H4 (cell line): ENCODE measurements around the gene PACS2. TPM values are rescaled to one million over a fixed set of nuclear protein-coding genes. Genes with fewer than 3 reads are reported as not detected.

ENCODE experiments used
- DNase-seq: peaks from one replicate; pipeline ENCODE4 v3.0.0-alpha.2; 2015; ENCODE audit warnings: low spot score
- total RNA-seq: library from RNA; depleted of rRNA; stranded (reverse); fragments of >200 nt; shearing (Covaris generic); gene quantifications from 2 replicates; pipeline ENCODE4 v1.2.3, GENCODE V29; 2014

Gene PACS2
- total RNA-seq, 1 experiment from 2014 or later, result 12.6 TPM

DNA sequence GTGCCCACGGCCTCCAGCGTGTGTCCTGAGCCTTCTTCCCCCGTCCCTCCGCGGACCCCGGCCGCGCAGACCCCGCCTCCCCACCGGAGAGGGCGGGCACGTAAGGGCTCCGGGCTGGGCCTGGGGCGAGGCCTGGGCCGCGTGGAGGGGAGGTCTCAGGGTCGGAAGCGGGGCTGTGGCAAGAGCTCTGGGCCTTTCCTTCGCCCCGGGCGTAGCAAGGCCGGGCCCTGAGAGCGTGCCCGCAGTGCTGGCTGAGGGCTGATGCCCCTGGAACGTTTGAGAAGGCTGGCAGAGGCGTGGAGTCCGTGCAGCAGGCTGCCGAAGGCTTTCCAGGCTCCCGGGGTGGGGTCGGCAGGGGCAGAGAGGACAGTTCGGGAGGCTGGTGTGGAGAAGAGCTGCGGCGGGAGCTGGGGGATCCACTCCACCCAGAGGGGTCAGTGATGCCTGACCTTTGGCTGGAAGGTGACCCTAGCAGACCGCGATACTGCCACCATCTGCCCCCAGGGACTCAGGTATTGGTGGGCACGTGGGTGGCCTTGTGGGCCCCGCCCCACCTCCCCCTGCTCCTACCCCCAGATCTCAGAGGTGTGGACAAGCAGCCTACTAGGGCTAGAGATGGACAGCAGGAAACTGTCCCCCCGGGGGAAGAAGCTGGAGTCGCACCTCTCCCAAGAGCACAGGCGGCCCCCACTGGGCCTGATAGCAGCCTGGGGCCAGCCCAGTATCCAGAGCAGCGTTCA, 84.3 kb downstream of the PACS2 start:
- DNase-seq, result no peak

DNA sequence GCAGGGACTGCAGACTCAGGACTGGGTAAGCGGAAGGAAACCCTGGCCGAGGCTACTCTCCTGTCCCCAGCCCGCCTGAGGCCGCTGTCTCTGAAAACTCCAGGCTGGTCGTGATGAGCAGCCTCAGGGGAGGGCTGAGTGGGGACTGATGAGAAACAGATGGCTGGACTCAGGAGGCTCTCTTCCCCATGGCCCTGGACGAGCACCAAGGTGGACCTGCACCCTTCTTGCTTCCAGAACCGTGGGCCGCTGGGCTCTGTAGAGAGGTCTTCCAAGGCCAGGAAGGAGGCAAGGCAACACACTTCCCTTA, 84.9 kb downstream of the PACS2 start:
- DNase-seq, result no peak

DNA sequence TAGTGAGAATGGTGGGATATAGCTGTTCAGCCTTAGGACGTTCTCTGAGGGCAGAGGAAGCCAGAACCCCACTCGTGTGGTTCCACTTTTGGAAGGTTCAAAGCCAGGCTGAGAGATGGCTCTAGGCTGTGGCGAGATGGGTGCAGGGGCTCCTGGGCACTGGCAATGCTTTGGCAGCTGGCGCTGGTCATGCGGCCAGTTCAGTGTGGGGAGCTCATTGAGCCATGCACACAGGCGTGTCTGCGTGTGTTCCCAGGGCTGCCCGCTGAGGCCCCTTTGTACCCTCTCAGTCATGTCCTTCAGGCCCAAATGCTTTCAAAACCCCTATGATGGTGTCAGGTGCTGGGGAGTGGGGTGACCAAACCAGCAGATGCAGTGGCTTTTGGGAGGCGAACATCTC, 85.5 kb downstream of the PACS2 start:
- no peak for DNase-seq

DNA sequence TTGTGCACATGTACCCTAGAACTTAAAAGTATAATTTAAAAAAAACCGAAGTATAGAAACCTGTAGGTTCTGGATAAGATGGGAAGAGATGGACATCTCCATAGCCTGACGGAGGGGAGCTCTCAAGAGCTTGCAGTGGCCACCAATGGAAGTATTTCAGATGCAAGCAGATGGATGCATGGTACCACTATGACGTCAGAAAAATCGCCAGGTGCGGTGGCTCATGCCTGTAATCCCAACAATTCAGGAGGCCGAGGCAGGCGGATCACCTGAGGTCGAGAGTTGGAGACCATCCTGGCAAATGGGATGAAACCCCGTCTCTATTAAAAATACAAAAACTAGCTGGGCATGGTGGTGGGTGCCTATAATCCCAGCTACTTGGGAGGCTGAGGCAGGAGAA, 87.2 kb downstream of the PACS2 start:
- no peak for DNase-seq

DNA sequence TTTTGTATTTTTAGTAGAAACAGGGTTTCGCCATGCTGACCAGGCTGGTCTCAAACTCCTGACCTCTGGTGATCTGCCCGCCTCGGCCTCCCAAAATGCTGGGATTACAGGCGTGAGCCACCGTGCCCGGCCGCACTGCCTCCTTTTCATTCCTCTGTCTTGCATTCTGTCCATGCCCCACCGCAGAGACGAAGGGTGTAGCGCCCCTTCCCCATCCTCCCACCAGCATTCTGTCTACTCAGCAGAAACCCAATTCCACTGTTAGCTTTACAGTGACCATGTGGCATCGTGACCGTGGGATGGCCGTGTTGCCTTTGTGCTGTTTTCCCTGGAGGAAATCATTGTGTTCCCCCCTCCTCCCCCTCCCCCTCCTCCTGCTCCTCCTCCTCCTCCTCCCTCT, 94.0 kb downstream of the PACS2 start:
- no peak for DNase-seq

DNA sequence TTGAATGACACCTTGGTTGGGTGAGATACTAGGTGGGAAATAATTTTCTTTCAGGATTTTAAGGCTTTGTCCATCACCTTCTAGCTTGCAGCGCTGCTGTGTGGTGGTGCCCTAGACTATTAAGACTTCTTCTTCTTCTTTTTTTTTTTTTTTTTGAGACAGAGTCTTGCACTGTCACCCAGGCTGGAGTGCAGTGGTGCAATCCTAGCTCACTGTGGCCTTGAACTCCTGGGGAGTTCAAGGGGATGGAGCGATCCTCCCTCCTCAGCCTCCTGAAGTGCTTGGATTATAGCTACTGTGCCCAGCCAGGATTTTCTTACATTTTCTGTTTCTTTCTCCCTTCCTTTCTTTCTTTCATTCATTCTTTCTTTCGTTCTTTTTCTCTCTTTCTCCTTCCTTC, 94.8 kb downstream of the PACS2 start:
- no peak for DNase-seq

DNA sequence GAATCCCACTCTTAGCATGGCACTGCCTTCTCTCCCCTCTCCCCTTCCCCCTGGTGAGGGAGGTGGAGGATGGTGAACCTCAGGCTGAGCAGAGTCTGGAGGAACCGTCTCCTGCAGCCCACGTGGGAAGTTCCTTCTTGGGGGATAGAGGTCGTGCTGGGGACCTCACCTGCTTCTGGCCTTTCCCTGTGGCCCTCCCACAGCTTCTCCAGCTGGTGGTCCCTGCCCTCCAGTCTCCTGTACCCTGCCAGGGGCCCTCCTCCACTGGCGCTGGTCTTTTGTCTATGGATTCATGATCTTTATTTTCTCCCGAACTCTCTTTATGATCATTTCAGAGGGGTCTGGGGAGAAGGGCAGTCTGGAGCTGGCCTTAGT, 96.1 kb downstream of the PACS2 start:
- DNase-seq, result no peak

DNA sequence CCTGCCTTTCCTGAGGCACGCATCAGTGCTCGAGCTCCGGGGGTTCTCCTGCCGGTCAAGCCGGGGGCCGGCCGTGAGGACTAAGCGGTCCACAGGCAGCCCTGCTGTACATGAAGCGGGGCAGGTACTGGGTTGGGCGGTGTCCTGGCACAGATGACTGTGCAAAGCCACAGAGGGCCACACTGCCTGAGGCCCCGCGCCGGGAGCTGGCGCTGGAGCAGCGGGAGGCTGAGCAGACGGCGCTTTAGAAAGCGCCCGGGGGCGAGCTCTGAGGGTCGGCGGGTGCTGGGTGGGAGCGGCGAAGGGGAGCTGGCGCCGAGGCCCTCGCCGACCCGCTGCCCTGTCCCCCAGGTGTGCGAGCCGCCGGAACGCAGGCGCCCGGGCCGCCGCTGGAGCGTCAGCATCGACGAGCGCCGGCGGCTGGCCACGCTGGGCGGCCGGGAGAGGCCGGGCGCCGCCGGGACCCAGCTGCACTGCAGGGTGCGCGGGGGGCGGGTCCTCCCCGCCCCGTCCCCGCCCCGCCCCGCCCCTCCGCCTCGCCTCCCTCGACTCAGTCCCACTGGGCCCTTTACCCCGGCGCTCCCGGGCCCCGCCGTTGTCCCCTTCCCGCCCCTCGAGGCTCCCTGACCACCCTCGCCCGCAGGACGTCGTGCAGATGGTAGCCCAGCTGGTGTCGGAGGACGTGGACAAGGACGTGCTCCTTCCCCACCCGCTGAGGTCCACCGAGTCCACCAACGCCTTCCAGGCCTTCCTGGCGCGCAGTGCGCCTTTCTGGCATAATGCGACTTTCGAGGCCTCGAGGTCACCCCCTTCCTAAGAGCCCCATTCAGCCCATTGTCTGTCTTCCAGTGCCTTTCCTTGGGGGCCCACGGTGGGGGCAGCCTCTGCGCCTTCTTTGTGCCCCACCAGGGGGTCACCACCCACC, 96.7 kb downstream of the PACS2 start:
- DNase-seq, result no peak

DNA sequence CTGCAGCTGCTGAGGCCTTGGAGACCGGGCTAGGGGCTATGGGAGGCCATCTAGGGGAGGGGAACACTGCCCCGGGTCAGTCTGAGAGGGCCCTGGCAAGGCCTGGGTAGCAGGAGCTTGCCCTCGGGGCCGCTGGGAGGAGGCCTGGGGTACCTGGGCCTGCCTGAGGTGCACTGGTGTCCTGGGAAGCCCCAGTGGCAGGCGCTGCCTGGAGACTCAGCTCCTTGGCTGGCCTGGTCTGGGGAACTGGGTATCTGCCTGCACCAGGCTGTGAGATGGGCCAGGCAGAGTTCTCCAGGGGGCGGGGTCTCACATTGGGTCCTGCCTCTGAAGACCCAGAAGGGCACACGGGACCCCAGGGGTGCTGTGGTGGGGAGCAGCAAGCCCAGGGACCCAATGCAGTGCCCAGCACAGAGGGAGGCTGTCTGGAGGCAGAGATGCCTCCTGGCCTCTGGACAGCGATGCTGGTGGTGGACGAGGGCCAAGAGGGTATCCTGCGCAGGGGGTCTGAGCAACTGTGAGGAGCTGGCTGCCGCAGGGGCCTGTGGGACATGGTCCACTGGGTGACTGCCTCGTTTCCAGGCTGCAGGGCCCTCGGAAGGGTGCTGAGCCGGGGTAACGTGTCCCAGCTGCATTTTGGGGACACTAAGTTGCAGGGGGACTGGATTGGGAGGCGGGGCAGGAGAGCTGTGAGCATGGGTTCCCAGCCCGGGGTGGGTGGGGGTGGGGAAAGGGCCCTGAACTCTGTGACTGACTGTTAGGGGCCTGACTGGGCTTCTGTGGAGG, 97.6 kb downstream of the PACS2 start:
- no peak for DNase-seq

DNA sequence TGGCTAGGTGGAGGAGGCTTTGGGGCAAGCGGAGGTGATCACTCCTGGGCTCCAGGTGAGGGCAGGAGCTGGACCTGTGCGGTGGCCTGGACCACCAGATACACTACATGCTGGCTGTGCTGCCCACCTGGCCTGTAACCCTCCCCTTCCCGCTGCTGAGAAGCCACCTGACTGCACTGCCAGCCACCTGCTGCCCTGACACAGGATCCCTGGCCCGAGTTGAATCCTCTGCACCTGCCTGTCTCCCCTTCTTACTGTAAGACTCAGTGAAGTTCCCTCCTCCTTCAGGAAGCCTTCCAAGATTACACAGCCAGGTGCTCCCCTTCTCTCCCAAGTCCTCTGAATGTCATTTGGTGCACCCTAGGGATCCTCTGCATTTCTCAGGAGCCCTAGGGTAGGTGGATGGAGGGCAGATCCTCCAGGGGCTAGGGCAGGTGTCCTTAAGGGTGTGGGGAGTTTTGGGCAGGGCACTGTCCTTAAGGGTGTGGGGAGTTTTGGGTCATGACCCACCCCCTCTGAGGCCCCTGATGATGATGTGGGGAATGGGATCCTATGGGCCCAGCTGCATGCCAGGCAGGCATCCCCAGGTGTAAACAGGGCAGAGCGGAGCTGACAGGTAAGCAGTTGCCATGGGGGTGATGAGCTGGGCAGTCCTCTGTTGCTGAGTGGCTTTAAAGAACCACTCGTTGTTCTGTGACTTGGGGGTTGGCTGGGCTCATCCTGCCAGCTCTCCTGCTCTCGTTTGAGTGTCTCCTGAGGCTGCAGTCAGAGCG, 98.4 kb downstream of the PACS2 start:
- DNase-seq, result no peak

DNA sequence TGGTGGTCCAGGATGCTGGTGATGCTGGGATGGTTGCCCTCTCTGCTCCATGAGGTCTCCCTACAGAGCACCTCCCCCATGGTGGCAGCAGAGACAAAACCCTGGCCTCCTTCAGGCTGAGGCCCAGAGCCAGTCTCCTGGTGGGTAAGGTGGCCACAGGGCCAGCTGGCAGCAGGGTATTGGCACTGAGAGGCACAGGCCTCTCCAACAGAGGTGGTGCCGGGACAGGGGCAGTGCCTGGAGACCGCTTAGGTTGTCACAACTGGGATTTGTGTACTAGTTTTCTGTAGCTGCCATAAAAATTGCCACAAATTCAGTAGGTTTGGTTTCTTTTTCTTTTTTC, 99.0 kb downstream of the PACS2 start:
- no peak for DNase-seq

DNA sequence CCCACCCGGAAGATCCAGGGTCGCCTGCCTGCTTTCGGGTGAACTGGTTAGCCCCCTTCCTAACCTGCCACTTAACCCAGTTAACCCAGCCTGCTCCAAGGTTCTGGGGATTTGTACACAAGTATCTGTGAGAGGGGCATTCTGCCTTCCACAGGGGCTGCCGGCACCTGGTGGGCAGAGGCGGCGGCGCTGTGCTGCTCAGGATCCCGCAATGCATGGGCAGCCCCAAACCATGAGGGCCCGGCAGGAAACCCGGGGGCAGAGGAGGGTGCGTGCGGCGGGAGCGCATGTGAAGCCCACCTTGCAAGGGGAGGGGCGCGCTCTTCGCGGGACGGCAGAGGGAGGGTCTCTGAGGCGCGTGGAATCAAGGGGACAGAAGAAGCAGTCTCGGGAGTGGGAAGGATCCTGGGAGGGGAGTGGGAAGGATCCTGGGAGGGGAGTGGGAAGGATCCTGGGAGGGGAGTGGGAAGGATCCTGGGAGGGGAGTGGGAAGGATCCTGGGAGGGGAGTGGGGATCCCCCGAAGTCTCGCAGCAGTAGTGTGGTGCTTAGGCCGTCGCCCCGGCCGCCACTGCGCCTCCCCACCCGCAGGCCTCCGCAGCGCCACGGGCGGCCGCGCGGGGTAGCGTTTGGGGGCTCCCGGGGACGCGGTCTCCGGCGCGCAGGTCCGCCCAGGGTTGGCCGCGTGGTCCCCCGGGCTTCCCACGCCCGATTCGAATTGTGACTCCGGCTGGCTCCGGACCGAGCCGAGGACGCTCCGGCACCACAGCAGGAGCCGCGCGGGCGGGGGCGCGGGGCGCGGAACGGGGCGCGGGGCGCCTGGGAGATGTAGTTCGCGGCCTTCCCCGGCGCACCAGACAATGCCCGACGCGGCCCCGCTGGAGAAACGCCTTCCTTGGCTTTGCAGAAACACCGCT, 100.2 kb downstream of the PACS2 start:
- DNase-seq, result no peak

DNA sequence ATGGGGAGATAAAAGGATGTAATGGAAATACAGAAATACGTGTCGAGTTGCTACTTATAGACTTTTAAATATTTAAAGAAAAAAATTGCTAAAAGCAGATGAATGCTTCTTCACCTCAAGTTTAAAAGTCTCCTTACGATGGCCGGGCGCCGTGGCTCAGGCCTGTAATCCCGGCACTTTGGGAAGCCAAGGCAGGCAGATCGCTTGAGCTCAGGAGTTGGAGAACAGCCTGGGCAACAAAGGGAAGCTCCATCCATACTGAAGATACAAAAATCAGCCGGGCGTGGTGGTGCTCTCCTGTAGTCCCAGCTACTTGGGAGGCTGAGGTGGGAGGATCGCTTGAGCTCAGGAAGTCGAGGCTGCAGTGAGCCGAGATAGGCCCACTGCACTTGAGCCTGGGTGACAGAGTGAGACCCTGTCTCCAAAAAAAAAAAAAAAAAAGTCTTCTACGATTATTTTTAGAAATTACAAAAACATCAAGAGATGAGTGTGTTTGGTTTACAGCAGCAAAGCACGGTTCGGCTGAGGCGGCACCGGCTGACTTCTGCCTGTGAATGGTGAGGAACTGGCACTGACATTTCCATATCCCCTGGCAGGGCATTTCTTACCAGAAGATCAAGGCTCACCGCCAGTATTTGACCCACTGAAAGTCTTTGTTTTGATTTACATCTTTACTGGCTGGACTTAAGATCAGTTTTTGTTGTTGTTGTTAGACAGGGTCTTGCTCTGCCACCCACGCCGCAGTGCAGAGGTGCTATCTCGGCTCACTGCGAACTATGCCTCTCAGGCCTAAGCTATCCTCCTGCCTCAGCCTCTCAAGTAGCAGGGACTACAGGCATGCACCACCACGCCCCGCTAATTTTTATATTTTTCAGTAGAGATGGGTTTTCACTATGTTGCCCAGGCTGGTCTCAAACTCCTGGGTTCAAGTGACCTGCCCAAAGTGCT, 101.2 kb downstream of the PACS2 start:
- DNase-seq, result no peak

DNA sequence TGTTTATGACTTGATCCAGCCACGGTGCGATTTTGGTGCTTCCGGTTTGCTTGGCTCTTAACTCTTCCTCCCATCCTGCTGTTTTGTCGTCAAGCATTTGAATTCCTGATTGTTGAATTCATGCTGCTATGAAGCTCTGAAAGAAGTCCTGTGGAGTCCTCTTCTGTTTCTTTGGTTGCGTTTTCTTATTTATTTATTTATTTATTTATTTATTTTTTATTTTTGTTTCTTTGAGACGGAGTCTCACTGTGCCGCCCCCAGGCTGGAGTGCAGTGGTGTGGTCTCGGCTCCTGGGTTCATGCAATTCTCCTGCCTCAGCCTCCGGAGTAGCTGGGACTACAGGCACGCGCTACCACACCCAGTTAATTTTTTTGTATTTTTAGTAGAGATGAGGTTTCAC, 102.1 kb downstream of the PACS2 start:
- DNase-seq, result no peak

DNA sequence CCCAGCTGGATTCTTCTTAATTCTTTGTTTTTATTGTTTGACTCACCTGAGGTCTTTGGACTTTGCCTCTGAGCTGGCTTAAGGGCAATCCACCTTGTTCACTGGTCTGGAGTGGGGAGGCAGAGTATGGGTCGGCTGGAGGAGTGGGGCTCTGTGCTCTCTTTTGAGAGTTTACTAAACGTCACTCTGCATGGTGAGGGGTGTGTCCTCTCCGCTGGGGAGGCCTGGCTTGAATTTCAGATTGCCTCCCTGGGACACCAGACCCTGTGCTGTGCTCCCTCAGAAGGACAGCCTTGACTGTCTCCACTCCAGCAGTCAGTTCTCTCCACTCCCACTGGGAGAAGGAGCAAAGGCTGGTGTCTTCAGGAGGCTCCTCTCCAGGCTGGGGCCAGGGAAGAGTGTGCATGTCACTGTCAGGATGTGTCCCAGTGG, 103.2 kb downstream of the PACS2 start:
- no peak for DNase-seq

DNA sequence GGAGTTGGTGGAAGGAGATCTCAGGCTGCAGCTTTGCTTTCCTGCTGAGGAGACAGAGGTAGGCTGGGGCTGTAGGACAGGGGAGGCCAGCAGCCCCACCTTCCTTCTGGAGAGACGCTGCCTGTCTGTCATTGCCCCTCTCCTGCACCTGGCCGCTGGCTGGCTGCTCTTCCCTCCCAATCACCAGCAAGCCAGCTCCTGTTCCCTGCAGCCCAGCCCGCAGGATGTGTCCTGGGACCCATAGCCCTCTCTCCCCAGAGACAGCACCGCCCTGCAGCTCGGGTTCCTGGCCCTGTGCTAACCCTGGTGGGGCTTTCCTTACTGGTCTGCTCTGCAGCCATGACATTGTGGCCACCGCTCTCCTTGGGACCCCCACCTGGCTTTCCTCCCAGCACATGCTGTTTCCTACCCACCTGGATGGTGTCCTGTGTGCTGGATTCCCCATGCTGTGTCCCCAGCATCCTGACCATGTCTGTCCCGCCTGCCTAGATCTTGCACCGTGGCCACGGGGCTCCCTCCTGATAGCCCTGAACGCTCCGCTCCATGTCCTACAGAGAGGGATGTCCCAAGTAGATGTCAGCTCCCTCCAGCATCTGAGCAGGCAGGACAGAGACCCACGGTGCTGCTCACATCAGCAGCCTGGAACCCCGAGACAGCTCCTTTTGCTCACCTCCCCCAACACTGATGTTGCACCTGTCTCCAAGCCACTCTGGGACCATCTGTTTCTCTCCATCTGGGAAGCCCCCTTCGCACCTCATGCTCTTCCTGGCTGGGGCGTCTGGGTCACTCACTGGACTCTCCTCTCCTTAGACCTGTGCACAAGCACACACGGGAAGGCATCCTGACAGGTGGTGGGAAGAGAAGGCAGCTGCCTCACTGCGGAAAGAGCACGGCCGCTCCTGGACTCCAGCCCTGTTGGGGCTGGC, 104.0 kb downstream of the PACS2 start:
- no peak for DNase-seq

DNA sequence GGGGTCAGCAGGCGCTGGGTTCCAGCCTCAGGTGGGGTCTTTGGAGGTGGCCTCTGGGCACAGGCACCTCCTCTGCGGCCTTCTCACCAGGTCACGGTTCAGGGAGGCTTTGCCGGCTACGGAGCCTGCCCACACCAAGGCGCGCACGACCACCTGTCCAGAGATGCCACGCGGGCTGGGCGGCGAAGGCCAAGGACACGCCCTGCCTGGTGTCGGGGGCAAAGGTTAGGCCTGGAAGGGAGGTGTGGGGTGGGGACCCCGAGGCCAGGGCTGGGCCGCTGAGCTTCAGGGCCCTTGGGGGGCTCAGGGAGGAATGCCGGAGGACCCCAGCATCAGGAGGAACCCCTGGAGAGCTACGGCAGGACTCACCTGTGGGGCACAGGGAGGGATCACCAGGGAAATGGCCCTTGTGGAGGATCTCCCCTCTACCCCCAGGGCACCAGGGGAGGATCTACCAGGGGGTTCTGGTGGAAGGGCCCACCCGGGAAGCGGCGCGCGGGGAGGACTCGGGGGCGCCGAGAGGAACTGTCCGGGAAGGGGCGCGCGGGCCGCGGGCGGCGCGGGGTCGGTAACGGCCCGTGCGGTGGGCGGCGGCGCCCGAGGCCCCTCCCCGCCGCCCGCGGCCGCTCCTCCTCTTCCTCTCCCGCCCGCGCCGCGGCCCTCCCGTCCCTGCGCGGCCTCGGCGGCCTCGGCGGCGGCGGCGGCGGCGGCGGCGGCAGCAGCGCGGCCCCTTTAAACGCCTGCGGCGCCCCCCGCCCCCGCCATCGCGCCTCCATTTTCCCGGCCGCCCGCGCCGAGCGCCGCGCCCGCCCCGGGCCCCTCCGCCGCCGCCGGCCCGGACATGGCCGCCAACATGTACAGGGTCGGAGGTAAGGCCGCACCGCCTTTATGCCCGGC, 104.9 kb downstream of the PACS2 start, which contains the start of gene MTA1:
MTA1 (plus strand) TSS at position 633 of the 897 bp plus-strand sequence; CDS start at position 842, 209 bp downstream.
- DNase-seq, result no peak
